NCI-H524 treated with DMSO at 0.1 percent for 48 hours (cell line): ENCODE results near the gene PIP4K2A.
A peak's percentile ranks its signal among the peaks of the same experiment; 100 is the strongest.

Experiments used
- DNase-seq: peaks from one replicate; lab custom pipeline; 2025; lab: John Stamatoyannopoulos, UW

The PIP4K2A gene

DNA sequence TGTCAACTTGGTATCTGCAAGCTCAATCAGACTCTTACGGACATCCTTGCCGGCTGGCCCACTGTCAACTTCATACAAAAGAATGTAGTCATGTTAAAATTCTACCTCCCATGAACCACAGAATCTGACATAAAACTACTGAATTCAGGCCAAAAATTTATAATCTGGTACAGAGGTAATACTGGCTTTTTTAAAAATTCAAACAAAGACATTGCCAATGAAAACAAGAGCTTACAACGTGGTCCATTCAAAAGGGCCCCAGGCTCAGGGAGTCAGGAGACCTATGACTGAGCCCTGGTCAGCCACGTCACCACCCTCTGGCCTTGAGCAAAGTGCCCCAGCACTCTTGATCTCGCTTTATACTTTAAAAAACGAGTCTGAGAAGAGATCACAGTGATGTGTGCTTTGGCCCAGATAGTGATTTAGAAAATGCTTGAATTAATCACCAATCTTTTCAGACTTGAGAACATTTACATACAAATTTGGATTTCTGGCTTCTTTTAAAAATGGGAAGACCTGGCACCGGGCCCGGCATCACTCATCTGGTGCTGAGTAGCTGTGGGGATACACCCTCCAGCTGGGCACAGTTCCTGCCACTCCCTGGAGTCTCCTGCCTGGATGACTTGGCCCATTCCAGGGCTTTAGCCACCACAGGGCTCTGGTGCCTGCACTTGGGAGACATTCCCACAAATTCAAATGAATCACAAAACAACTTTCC is 94.1 kb downstream of the PIP4K2A start:
- no peak for DNase-seq

- DNase-seq, result no peak
Observed at GRCh38 chr10:22619101-22619500, 95.3 kb downstream of the PIP4K2A start.

GRCh38 chr10:22618078-22618785 is 96.1 kb downstream of the PIP4K2A start:
- no peak for DNase-seq

DNA sequence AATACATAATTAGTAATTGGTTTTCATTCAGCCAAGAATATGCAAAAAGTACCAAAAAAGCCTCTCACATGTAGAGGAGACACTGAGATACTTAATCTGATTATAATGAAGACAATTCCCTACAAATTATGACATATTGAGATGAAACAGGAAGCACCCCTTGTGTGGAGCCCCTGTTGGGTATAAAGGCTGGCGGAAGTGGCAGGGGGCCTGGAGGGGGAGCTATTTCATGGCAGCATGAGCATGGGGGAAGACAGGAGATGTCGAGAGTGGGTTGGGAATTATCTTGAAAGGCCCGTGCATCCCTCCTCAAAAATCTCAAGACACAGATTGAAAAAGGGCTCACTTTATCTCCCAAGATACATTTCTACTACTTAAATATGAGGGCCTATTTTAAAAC is 96.9 kb downstream of the PIP4K2A start:
- no peak for DNase-seq

DNA sequence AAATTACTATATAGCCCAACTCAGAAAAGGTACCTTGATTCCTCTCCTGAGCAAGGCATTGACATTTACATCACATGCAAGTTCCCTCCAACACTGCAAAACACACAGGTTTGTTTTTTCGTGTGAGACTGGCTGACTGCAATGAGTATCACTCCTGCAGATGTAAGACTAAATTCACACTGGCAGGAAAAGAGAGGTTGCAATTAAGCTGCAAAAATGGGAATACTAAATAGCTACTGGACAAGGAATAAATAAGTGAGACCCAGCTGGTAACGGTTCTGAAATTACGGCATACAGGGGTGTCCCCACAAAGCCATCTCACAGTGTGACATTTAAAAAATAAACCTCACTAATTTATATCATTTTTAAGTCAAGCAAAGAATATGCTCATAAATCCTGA is 97.3 kb downstream of the PIP4K2A start:
- no peak for DNase-seq

GRCh38 chr10:22615819-22616499 is 98.4 kb downstream of the PIP4K2A start:
- no peak for DNase-seq

DNA sequence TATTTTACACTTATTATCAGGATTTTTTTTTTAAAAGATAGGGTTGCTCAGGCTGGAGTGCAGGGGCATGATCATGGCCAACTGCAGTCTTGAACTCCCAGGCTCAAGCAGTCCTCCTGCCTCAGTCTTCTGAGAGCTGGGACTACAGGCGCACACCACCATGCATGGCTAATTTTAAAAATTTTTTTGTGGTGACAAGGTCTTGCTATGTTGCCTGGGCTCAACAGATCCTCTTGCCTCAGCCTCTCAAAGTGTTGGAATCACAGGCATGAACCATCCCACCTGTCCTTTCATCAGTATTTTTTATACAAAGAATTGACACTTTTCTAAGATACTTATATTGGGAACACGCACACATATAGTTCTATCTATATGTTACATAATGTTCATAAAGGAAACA is 99.3 kb downstream of the PIP4K2A start:
- DNase-seq, result no peak

DNA sequence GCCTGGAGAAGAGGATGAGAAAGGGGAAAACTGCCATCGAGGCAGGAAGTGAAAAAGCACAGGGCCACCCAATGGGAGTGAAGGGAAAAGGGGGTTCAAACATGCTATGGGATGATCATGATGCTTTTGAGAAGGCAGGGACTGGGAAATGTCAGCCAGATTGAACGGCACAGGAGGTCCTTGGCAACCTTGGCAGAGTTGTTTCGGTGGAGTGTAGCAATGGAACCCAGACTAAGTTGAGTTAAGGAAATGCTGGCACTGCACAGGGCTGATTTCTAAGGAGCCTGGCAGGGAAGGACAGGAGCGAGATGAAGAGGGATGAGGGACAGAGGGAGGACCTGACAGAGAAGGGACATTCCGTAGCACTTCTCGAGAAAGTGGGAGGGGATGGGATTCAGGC is 101.4 kb downstream of the PIP4K2A start:
- DNase-seq, result no peak

DNA sequence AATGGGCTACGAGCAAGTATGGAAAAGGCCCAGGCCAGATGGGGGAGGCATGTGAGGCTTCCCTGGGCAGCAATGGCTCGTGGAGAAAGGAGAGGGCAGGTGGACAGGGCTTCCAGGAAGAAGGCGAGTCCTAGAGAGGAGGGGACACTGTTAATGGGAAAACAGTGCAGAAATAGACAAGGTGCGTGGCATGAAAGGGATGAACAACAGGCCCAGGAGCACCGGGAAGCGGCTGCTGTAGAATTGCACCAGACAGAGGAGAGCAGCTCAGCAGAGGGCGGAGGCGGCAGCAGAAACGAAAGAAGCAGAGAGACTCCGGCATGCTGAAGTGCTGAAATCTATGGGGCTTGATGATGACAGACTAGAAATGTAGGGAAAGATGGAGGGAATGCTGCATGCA is 102.1 kb downstream of the PIP4K2A start:
- DNase-seq, result no peak

- no peak for DNase-seq
Observed at GRCh38 chr10:22611425-22612115, 102.8 kb downstream of the PIP4K2A start.

DNA sequence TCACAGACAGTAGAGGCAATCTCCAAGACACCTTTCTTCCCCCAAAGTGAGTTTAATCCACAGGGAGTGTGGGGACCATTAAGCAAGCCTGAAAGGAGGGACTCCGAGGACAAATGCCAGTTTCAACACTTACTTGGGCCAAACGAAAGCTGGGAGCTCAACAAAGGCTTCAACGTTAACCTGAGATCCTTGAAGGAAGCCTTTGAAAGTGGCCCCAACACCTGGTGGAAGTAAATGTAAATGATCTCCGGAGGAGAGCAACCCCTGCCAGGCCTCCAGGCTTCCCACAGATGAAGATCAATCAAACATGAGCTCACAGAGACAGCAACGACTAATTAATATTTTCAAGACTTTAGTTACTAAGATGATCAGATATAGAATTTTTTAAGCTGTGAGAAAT is 103.8 kb downstream of the PIP4K2A start:
- no peak for DNase-seq

DNA sequence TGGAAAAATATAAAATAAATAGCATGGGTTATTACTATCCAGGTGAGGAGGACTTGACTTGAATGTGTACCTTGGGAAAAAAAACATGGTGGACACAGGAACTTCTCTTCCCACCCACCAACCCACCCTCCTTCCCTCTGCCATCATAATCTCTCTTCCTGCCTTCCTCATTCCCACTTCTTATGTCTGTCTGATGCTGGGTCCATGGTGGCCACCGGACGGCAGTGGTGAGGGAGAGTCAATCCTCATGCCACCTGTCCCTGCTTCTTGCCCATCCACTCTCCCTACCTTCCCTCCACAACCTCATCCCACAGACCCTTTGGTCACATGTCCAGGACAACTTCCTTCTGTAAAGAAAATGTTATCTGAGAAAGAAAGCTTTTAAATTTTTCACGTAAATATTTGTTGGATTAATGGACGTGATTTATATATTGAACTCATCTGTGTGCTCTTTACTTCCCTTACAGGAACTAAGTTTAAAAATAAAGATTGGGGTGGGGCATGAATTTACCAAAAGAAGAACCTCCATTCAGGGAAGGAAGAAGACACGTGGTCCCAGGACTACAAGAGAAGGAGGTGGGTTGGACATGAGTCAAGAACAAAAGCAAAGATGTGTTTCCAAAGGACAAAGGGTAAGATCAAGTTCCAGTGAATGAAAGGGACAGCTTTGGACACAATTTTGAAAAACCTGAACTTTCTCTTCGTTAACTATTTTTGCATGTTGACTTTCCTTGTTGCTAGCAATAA is 104.5 kb downstream of the PIP4K2A start:
- DNase-seq, result no peak

- DNase-seq, result peak; percentile 31
Observed at GRCh38 chr10:22609251-22609650, 105.1 kb downstream of the PIP4K2A start.

GRCh38 chr10:22607261-22607660 is 107.1 kb downstream of the PIP4K2A start:
- no peak for DNase-seq

- no peak for DNase-seq
Observed at GRCh38 chr10:22606164-22606614, 108.2 kb downstream of the PIP4K2A start.

DNA sequence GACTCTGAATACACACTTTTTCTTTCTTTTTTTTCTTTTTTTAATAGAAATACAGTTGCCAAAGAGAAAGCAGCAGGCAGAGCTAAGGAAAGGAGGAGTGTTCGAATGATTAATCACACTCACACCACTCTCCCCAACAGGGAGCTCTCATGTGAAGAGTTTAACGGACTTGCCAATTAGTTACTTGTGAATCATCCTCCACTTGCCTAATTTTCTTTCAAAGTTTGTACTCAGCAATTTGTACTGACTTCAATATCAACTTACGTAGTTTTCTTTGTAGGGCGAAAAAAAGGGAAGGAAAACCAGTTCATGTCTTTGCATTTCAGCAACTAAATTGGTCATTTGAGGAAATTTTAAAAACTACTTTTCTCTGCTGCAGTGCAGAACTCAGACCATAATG is 109.2 kb downstream of the PIP4K2A start:
- DNase-seq, result no peak

DNA sequence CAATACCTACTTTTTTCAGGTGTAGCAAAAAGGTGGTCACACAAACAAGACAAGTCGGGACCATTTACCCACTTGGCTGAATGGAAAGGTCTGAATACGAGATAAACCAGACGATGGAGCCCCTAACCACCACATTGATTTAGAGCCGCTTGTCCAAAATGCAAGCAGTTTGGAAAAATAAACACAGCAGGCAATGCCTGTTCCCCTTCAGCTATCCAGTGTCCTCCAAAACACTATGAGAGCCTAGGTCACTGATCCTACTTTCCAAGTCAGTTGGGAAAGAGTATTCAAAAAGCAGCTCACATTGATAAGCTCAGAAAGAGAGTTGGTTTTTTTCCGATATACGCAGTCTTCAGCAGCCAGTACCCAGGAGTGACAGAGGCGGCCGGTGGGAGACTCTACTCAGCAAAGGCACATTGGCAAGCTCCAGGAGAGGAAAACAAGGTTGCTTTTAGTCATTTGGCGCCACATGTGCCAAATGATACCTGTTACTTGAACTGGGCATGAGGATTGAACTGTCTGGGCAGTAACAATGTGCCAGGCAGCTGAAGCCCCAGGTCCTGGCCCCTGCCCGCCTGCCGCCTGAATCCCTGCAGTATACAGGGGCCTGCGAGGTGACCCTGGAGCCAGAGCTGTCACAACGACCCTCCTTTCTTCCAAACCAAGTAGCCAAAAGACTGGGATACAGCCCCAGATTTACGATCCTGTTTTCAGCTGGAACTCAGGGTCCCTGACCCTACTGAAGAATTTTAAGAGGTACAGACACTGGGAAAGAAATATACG is 109.8 kb downstream of the PIP4K2A start:
- DNase-seq, result no peak

DNA sequence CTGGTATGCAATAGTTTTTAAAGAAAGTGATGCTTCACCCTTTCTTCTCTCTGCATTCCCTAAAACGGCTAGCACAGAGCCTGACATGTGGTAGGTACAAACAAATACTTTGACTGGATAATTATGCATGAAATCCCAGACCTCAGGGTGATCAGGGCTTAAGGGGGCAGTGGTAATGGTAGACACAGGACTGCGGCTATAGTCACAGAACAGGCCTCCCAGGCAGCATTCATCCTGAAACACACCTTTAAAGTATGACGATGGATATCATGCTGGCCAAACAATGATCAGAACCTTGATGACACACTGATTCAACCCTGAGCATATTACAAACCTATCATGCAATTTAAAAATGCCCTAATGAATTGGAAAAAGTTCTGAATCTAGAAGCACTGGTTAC is 110.8 kb downstream of the PIP4K2A start:
- no peak for DNase-seq

DNA sequence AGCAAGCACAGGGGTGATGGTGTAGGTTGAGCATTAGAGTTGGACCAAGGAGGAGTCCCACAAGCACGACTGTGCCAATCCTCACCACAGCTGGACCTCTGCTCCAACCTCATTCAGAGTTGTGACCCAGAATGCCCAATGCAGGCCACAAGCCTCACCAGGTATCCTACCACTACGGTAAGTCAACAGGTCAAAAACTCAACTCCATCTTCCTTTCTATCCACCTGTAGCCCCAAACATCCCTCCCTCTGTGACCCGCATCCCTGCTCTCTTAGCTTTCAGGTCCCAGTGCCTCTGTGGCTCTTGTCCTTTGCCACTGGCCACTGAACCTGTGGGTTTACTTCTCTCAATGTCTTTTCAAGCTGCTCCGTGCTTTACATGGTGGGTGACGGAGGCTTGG is 112.8 kb downstream of the PIP4K2A start:
- DNase-seq, result no peak

GRCh38 chr10:22599636-22600228 is 114.6 kb downstream of the PIP4K2A start:
- DNase-seq, result no peak
